HG03159 (cell line): Measurements from ENCODE around the gene ITGAL.
"Not testable (repeated sequence)": the region's sequence is repeated elsewhere in the genome, so short reads cannot be mapped to it uniquely, and the experiment has no call there.

Experiments used
- ATAC-seq: cut with Tn5 transposase; IDR thresholded peaks from one replicate; pipeline ENCODE4 v1.9.1; 2021; ENCODE audit warnings: mild to moderate bottlenecking, moderate library complexity; ENCODE audit not compliant: unreplicated experiment

ITGAL gene

GRCh38 chr16:30472328-30472942 is at the start of gene ITGAL:
Gene ITGAL (plus strand): TSS chr16:30472742. CDS start chr16:30472838, 96 bp downstream.
- ATAC-seq, result peak; percentile 52

GRCh38 chr16:30428055-30428454 is 44.5 kb upstream of the ITGAL start:
- ATAC-seq, result no peak

GRCh38 chr16:30429418-30429677 is 43.2 kb upstream of the ITGAL start:
- ATAC-seq, result peak; percentile 27

- peak; percentile 95 for ATAC-seq
Measured at GRCh38 chr16:30429678-30430427, 42.7 kb upstream of the ITGAL start, which contains the start of gene DCTPP1. Gene DCTPP1 (minus strand): TSS chr16:30430030. CDS start chr16:30429980, 50 bp downstream.

- no peak for ATAC-seq
Measured at GRCh38 chr16:30430428-30430970, 42.0 kb upstream of the ITGAL start.

- no peak for ATAC-seq
Measured at GRCh38 chr16:30434852-30435251, 37.7 kb upstream of the ITGAL start.

- ATAC-seq, result no peak
Measured at GRCh38 chr16:30437511-30438046, 35.0 kb upstream of the ITGAL start.

GRCh38 chr16:30438835-30439234 is 33.7 kb upstream of the ITGAL start:
- ATAC-seq, result no peak

GRCh38 chr16:30439720-30440348 is 32.7 kb upstream of the ITGAL start:
- no peak for ATAC-seq

- ATAC-seq, result no peak
Measured at GRCh38 chr16:30443631-30444030, 28.9 kb upstream of the ITGAL start.

GRCh38 chr16:30444231-30445148 is 28.1 kb upstream of the ITGAL start:
- ATAC-seq, result no peak

GRCh38 chr16:30445149-30445407 is 27.5 kb upstream of the ITGAL start:
- ATAC-seq, result no peak

GRCh38 chr16:30445408-30446202 is 26.9 kb upstream of the ITGAL start, which contains the start of gene SEPHS2:
Gene SEPHS2 (minus strand): TSS chr16:30445874. CDS start chr16:30445727, 147 bp downstream.
- peak; percentile 84 for ATAC-seq

GRCh38 chr16:30446203-30446595 is 26.3 kb upstream of the ITGAL start:
- ATAC-seq, result no peak

- ATAC-seq, result no peak
Measured at GRCh38 chr16:30447512-30448226, 24.9 kb upstream of the ITGAL start.

- ATAC-seq, result no peak
Measured at GRCh38 chr16:30449116-30449435, 23.5 kb upstream of the ITGAL start.

- not testable (repeated sequence) for ATAC-seq
Measured at GRCh38 chr16:30452709-30453580, 19.6 kb upstream of the ITGAL start.

GRCh38 chr16:30456302-30456701 is 16.2 kb upstream of the ITGAL start:
- no peak for ATAC-seq
